ENCODE data around the gene LNX1.

The LNX1 gene

GRCh38 chr4:53591372-53591892 lies at the start of gene LNX1:
Gene LNX1 (minus strand): TSS chr4:53591486. CDS start chr4:53574002, 17,484 bp downstream.
- DNase-seq (ENCODE audit: low spot score in 2 of 2) = no peak
- Histone ChIP-seq H3K27me3 (ENCODE audit: low read depth) (no peaks in the 10 kb centered on the region), H3K9me3 (no peaks in the 10 kb centered on the region), H3K36me3 (replicated peaks) (no peaks in the 10 kb centered on the region), H3K4me1 (no peaks in the 10 kb centered on the region; the same call in 1 of the 2 replicates), H3K4me3 (no peak within 1 kb of the TSS)
- in situ Hi-C loops (cut with MboI; ENCODE audit: low sequenced_read_pairs) = no loop called here

GRCh38 chr4:53640576-53641453 lies 49.5 kb upstream of the LNX1 start:
- no peak overlapping the region for H3K4me3 ChIP-seq
- DNase-seq (ENCODE audit: low spot score in 2 of 2) = no peak
- H3K9me3 ChIP-seq = no peaks in the 10 kb centered on the region
- H3K27me3 ChIP-seq (ENCODE audit: low read depth) = peaks cover 6% of the 10 kb centered on the region
- no peaks in the 10 kb centered on the region for H3K4me1 ChIP-seq
- H3K36me3 ChIP-seq (replicated peaks) = no peaks in the 10 kb centered on the region
- in situ Hi-C loops (cut with MboI; ENCODE audit: low sequenced_read_pairs) = no loop called here

- peaks cover 11% of the 10 kb centered on the region for H3K27me3 ChIP-seq (ENCODE audit: low read depth)
- no peaks in the 10 kb centered on the region for H3K9me3 ChIP-seq
- no peak overlapping the region for H3K4me3 ChIP-seq
- no peaks in the 10 kb centered on the region for H3K4me1 ChIP-seq
- no peak for DNase-seq (ENCODE audit: low spot score in 2 of 2)
- in situ Hi-C loops (cut with MboI; ENCODE audit: low sequenced_read_pairs) = no loop called here
- H3K36me3 ChIP-seq (replicated peaks) = no peaks in the 10 kb centered on the region
These were observed 47.6 kb upstream of the LNX1 start for GRCh38 chr4:53638919-53639318.

- DNase-seq (ENCODE audit: low spot score in 2 of 2) = no peak
- Histone ChIP-seq H3K9me3 (no peaks in the 10 kb centered on the region), H3K36me3 (replicated peaks) (no peaks in the 10 kb centered on the region), H3K4me1 (no peaks in the 10 kb centered on the region), H3K4me3 (no peak overlapping the region), H3K27me3 (ENCODE audit: low read depth) (peaks cover 15% of the 10 kb centered on the region)
- in situ Hi-C loops (cut with MboI; ENCODE audit: low sequenced_read_pairs) = no loop called here
These were observed 46.1 kb upstream of the LNX1 start for GRCh38 chr4:53637348-53637747.

GRCh38 chr4:53635697-53636483 lies 44.6 kb upstream of the LNX1 start:
- in situ Hi-C loops (cut with MboI; ENCODE audit: low sequenced_read_pairs) = no loop called here

GRCh38 chr4:53633608-53634007 lies 42.3 kb upstream of the LNX1 start:
- no peak for DNase-seq (ENCODE audit: low spot score in 2 of 2)
- in situ Hi-C loops (cut with MboI; ENCODE audit: low sequenced_read_pairs) = no loop called here
- H3K9me3 ChIP-seq = no peaks in the 10 kb centered on the region
- H3K4me3 ChIP-seq = no peak overlapping the region
- peaks cover 15% of the 10 kb centered on the region for H3K27me3 ChIP-seq (ENCODE audit: low read depth)
- H3K36me3 ChIP-seq (replicated peaks) = no peaks in the 10 kb centered on the region
- H3K4me1 ChIP-seq = no peaks in the 10 kb centered on the region

More at GRCh38 chr4:53635697-53636483, 44.6 kb upstream of the LNX1 start:
- Histone ChIP-seq H3K9me3 (no peaks in the 10 kb centered on the region), H3K4me3 (no peak overlapping the region), H3K27me3 (ENCODE audit: low read depth) (peaks cover 15% of the 10 kb centered on the region), H3K36me3 (replicated peaks) (no peaks in the 10 kb centered on the region), H3K4me1 (no peaks in the 10 kb centered on the region)
- DNase-seq (ENCODE audit: low spot score in 2 of 2) = no peak

GRCh38 chr4:53629296-53629695 lies 38.0 kb upstream of the LNX1 start:
- Histone ChIP-seq H3K27me3 (ENCODE audit: low read depth) (peaks cover 4% of the 10 kb centered on the region; the same call in 1 of the 2 replicates), H3K36me3 (replicated peaks) (no peaks in the 10 kb centered on the region), H3K9me3 (no peaks in the 10 kb centered on the region), H3K4me3 (no peak overlapping the region), H3K4me1 (no peaks in the 10 kb centered on the region)
- no peak for DNase-seq (ENCODE audit: low spot score in 2 of 2)
- in situ Hi-C loops (cut with MboI; ENCODE audit: low sequenced_read_pairs) = no loop called here

GRCh38 chr4:53626491-53626890 lies 35.2 kb upstream of the LNX1 start:
- in situ Hi-C loops (cut with MboI; ENCODE audit: low sequenced_read_pairs) = no loop called here
- H3K4me1 ChIP-seq = no peaks in the 10 kb centered on the region
- DNase-seq (ENCODE audit: low spot score in 2 of 2) = no peak
- no peaks in the 10 kb centered on the region for H3K9me3 ChIP-seq
- no peak overlapping the region for H3K4me3 ChIP-seq
- no peaks in the 10 kb centered on the region for H3K36me3 ChIP-seq (replicated peaks)
- H3K27me3 ChIP-seq (ENCODE audit: low read depth) = no peaks in the 10 kb centered on the region

- H3K4me1 ChIP-seq = no peaks in the 10 kb centered on the region
- H3K9me3 ChIP-seq = no peaks in the 10 kb centered on the region
- no peak for DNase-seq (ENCODE audit: low spot score in 2 of 2)
- in situ Hi-C loops (cut with MboI; ENCODE audit: low sequenced_read_pairs) = no loop called here
- H3K4me3 ChIP-seq = no peak overlapping the region
- H3K36me3 ChIP-seq (replicated peaks) = no peaks in the 10 kb centered on the region
- H3K27me3 ChIP-seq (ENCODE audit: low read depth) = no peaks in the 10 kb centered on the region
These were observed 34.6 kb upstream of the LNX1 start for GRCh38 chr4:53625888-53626287.

GRCh38 chr4:53622739-53623151 lies 31.5 kb upstream of the LNX1 start:
- Histone ChIP-seq H3K4me3 (no peak overlapping the region), H3K4me1 (no peaks in the 10 kb centered on the region), H3K9me3 (no peaks in the 10 kb centered on the region), H3K36me3 (replicated peaks) (no peaks in the 10 kb centered on the region), H3K27me3 (ENCODE audit: low read depth) (no peaks in the 10 kb centered on the region)
- in situ Hi-C loops (cut with MboI; ENCODE audit: low sequenced_read_pairs) = no loop called here
- DNase-seq (ENCODE audit: low spot score in 2 of 2) = no peak

- Histone ChIP-seq H3K4me1 (no peaks in the 10 kb centered on the region), H3K9me3 (no peaks in the 10 kb centered on the region), H3K4me3 (no peak overlapping the region), H3K36me3 (replicated peaks) (no peaks in the 10 kb centered on the region), H3K27me3 (ENCODE audit: low read depth) (no peaks in the 10 kb centered on the region)
- in situ Hi-C loops (cut with MboI; ENCODE audit: low sequenced_read_pairs) = no loop called here
- DNase-seq (ENCODE audit: low spot score in 2 of 2) = no peak
These were observed 29.7 kb upstream of the LNX1 start for GRCh38 chr4:53620956-53621355.

- DNase-seq (ENCODE audit: low spot score in 2 of 2) = no peak
- in situ Hi-C loops (cut with MboI; ENCODE audit: low sequenced_read_pairs) = no loop called here
- H3K27me3 ChIP-seq (ENCODE audit: low read depth) = no peaks in the 10 kb centered on the region
- H3K9me3 ChIP-seq = no peaks in the 10 kb centered on the region
- no peak overlapping the region for H3K4me3 ChIP-seq
- H3K4me1 ChIP-seq = no peaks in the 10 kb centered on the region
- no peaks in the 10 kb centered on the region for H3K36me3 ChIP-seq (replicated peaks)
These were observed 28.1 kb upstream of the LNX1 start for GRCh38 chr4:53619431-53619830.

GRCh38 chr4:53618321-53618720 lies 27.0 kb upstream of the LNX1 start:
- H3K27me3 ChIP-seq (ENCODE audit: low read depth) = no peaks in the 10 kb centered on the region
- DNase-seq (ENCODE audit: low spot score in 2 of 2) = no peak
- no peaks in the 10 kb centered on the region for H3K36me3 ChIP-seq (replicated peaks)
- in situ Hi-C loops (cut with MboI; ENCODE audit: low sequenced_read_pairs) = no loop called here
- no peaks in the 10 kb centered on the region for H3K4me1 ChIP-seq
- no peaks in the 10 kb centered on the region for H3K9me3 ChIP-seq
- no peak overlapping the region for H3K4me3 ChIP-seq

All from HAP-1 (cell line).